Activated effector memory CD4-positive, alpha-beta T cell treated with Interleukin-2 at 50 U/mL for 16 hours (primary cell): ENCODE results near the gene TGM3.

Source experiments
- DNase-seq: peaks from one replicate; pipeline ENCODE4 v3.0.0-alpha.2; 2020

Gene TGM3

GRCh38 chr20:2295886-2296515 is at the start of gene TGM3:
TSS of gene TGM3 (plus strand) at chr20:2296001. CDS start at chr20:2296064, 63 bp downstream.
- no peak for DNase-seq

DNA sequence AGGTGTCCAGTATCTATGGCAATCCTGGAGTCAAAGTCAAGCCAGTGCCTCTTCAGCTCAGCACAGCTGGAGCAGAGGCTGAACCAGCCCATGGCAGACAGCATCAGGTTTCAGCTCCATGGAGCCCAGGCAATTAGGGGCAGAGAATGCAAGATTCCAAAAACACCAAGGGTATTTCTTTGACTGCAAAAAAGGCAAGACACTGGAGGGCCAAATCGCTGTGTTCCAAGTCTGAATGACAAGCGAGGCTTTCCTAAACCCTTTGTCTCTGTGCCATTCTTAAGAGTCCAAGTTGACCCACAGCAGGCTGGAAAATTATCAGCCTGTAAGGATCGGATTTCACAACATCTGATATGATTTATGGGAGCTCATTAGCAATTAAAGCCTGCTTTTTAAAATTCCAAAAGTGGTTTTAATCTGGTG is 49.7 kb upstream of the TGM3 start:
- DNase-seq: no peak

DNA sequence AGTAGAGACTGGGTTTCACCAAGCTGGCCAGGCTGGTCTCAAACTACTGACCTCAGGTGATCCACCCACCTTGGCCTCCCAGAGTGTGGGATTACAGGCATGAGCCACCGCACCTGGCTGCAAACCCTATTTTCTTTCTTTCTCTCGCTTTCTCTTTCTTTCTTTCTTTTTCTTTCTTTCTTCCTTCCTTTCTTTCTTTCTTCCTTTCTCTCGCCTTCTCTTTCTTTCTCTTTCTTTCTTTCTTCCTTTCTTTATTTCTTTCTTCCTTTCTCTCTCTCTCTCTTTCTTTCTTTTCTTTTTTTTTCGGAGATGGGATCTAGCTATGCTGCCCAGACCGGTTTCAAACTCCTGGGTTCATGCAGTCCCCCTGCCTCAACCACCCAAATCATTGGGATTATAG is 47.0 kb upstream of the TGM3 start:
- DNase-seq: no peak

- no peak for DNase-seq
These were observed 45.9 kb upstream of the TGM3 start for GRCh38 chr20:2249935-2250334.

- no peak for DNase-seq
These were observed 43.3 kb upstream of the TGM3 start for GRCh38 chr20:2252419-2252997.

GRCh38 chr20:2253256-2253655 is 42.5 kb upstream of the TGM3 start:
- no peak for DNase-seq

DNA sequence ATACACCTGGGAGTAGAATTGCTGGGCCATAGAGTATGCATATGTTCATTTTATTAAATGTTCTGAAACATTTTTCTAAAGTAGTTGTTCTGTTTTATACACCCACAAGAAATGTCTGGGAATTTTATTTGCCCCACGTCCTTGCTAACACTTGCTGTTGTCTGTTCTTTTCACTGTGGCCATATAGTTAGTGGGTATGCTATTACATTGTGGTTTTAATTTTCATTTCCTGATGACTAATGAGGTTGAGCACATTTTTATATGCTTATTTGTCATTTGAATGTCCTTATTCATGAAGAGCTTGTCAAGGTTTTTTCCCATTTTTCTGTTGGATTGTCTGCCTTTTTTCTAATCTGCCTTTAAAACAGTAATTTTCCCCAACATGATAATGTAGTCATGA is 41.5 kb upstream of the TGM3 start:
- no peak for DNase-seq

DNA sequence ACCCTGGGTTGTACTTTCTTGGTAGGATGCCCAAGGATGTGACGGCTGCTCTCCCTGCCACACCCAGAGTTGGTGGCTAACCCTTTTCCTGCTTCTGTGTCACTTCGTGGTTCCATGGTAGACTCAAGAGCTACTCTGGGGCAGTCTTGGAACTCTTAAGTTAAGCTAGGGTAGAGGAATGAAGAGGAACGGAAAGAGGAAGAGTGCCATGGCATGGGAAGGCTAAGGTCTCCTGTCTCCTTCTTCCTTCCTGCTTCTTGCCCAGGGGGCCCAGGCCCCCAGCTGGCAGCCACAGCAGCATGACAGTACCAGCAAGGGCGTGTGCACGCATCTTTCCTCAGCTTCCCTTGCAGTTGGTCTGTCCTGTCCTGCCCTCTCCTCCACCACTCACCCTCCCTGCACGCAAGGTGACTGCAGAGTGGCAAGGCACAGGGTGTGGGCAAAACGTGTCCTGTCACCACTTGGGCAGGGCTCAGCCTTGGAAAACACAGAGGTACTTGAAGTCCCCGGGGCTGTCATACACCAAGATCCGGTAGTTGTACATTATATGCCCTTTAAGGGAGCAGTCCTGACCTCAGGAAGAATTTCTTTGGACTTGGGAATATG is 39.8 kb upstream of the TGM3 start:
- no peak for DNase-seq

DNA sequence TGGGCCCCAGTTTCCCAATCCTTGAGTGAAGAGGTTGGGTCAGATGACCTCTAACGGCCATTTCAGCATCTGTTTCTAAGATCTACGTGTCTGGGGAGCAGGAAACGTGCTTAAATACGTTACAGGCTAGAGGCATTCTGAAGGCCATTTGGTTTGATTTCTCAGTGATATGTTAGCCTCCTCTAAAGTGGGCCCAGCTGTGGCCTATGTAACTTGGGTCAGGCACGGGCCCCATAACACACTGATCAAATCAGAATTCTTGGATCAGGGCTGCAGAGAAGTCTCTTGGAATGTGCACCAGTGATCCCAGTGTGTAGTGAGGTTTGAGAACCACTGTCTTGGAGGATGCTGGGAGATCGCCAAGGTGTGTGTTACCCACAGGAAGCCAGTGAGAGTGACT is 36.1 kb upstream of the TGM3 start:
- DNase-seq: no peak

DNA sequence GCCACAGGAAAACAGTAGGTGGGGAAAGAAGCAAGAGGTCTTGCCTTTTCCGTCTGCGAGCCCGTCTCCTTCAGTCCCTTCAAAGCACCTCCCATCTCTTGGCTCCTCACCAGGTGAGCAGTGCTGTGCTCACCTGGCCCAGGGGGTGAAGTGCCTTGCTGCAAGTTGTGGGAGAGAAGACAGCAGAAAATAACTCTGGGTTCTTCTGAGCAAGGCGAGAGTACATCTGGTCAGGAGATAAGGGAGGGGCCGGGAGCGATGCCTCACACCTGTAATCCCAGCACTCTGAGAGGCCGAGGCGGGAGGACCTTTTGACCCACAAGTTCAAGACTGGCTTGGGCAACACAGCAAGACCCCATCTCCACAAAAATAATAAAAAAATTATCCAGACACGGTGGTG is 35.6 kb upstream of the TGM3 start:
- DNase-seq: no peak

DNA sequence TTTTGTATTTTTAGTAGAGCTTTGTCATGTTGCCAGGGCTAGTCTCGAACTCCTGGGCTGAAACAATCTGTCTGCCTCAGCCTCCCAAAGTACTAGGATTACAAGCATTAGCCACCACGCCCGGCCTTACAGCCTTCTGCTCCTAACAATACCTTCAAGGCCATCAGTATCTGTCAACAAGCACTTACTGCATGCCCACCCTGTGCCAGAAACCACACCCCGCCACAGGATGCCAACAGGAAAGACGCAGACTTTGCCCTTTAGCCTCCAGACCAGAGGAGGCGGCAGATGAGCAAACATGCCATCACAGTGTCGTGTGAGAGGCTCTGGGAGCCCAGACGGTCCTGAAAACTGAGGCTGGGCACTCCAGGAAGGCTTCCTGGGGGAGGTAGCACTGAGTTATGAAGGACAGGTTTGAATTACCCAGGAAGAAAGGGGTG is 34.7 kb upstream of the TGM3 start:
- no peak for DNase-seq

GRCh38 chr20:2261629-2262028 is 34.2 kb upstream of the TGM3 start:
- no peak for DNase-seq

GRCh38 chr20:2264118-2264517 is 31.7 kb upstream of the TGM3 start:
- DNase-seq: no peak

GRCh38 chr20:2264621-2265374 is 31.0 kb upstream of the TGM3 start:
- DNase-seq: peak; percentile 5

DNA sequence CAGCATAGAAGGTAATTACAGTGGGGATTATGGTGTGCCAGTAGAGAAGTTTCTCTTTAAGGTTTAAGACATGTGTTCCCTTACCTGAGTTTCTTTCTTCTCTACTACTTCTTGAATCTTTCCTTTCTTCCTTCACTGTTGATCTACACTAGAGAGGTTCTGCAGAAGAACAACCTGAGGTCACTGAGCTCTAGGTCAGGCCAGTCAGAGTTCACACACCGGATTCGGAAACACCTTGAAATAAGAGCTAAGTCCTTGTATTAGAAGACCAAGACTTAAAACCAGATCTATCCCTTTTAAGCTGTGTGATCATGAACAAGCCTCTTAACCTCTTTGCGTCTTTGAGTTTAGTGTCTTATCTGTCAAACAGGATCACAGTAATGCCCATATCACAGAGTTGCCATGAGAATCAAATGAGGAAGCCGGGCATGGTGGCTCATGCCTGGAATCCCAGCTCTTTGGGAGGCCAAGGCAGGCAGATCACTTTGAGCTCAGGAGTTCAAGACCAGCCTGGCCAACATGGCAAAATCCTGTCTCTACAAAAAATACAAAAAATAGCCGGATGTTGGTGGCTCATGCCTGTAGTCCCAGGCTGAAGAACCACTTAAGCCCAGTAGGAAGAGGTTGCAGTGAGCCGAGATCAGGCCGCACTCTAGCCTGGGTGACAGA is 22.0 kb upstream of the TGM3 start:
- no peak for DNase-seq

DNA sequence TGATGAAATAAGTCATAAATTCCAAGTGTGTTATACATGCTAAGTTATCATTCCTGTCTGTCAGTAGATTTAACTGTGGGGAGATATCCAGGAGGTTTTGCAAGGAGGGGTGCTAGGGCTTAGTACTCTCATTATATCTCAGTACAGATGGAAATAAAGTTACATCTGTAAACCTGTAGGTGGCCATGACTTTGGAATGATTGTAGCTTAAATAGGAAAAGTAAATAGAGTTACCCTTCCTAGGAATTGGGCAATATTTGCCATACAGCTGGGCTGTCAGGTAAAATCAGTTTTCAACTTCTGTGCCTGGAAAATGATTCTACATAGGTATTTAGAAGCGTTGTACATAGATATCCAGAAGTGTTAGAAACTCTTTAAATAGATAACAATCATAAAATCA is 19.8 kb upstream of the TGM3 start:
- no peak for DNase-seq

- no peak for DNase-seq
These were observed 16.5 kb upstream of the TGM3 start for GRCh38 chr20:2279253-2279779.

DNA sequence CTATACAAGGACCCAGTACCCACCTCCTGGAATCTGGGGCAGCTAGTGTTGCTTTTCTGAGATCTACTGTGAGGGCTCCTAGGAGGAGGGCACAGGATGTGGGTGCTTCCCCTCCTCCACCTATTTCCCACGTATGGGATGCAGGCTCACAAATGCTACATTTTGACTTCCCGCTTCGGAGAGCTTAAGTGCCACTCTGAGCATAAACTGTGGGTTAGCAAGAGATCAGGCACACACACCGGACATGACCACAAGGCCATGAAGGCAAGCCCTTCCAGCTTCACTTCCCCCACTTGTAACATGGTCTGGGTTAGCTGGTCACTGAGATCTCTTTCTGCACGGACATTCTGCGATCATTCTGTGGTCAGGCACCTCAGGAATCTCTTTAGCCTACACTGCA is 15.7 kb upstream of the TGM3 start:
- no peak for DNase-seq

- no peak for DNase-seq
These were observed 14.2 kb upstream of the TGM3 start for GRCh38 chr20:2281563-2281962.

GRCh38 chr20:2282181-2282580 is 13.6 kb upstream of the TGM3 start:
- no peak for DNase-seq

DNA sequence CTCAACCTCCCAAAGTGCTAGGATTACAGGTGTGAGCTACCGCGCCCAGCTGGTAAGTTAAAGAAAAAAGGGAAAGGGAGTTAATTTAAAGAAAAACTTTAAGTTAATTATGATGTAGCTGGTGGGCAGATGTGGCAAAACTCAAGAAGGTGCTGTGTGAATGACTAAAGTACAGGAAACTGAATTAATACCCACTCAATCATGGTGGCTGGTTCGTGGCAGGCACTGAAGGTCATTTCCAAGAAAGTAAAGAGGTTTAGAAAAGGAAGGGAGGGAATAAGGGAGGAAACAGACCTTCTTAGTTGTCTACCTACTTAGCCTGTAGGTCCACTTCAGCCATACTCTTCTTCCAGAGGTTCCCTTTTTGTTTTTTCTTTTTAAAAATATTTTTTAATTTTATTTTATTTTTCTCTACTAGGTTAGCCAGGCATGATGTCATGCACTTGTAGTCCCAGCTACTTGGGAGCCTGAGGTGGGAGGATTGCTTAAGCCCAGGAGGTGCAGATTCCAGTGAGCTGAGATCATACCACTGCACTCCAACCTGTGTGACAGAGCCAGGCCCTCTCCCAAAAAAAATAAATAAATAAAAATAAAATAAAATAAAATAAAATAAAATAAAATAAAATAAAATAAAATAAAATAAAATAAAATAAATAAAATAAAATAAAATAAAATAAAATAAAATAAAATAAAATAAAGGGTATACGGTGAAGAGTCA is 11.9 kb upstream of the TGM3 start:
- DNase-seq: no peak

GRCh38 chr20:2285193-2285592 is 10.6 kb upstream of the TGM3 start:
- no peak for DNase-seq
